Ovary (tissue), 3 donors: Measurements from ENCODE around the gene DOP1A.

Experiments
- EP300 ChIP-seq: sonication (generic); formaldehyde crosslinking; IDR thresholded peaks from one replicate; pipeline ENCODE4 v1.6.1; 2017; ENCODE audit warnings: antibody characterized with exemption
- TF ChIP-seq, protein P1 (sequence below), 3 donors: fragments of 450-650 bp in 2 of 3; fragments of 200-600 bp in 1 of 3; IDR thresholded peaks; one replicate each; pipeline versions ENCODE4 v1.5.1 to v1.8.0; 2016 to 2022; ENCODE audit warnings: antibody characterized with exemption in 3 of 3, mild to moderate bottlenecking in 1 of 3
- donor health status: DM: no; HTN: no; CAD: no.

DNA sequence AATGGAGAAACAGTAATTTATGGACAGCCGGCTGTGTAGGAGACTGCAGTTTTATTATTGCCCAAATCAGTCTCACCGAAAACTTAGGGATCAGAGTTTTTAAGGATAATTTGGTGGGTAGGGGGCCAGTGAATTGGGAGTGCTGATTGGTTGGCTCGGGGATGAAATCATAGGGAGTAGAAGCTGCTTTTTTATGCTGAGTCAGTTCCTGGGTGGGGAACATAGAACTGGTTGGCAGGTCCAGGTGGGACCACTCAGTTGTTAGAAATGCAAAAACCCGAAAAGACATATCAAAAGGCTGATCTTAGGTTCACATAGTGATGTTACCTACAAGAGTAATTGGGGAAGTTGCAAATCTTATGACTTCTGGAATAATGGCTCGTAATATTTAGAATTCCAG lies 59.3 kb downstream of the DOP1A start:
- no peak for TF ChIP-seq EP300
- TF ChIP-seq, protein P1, sequence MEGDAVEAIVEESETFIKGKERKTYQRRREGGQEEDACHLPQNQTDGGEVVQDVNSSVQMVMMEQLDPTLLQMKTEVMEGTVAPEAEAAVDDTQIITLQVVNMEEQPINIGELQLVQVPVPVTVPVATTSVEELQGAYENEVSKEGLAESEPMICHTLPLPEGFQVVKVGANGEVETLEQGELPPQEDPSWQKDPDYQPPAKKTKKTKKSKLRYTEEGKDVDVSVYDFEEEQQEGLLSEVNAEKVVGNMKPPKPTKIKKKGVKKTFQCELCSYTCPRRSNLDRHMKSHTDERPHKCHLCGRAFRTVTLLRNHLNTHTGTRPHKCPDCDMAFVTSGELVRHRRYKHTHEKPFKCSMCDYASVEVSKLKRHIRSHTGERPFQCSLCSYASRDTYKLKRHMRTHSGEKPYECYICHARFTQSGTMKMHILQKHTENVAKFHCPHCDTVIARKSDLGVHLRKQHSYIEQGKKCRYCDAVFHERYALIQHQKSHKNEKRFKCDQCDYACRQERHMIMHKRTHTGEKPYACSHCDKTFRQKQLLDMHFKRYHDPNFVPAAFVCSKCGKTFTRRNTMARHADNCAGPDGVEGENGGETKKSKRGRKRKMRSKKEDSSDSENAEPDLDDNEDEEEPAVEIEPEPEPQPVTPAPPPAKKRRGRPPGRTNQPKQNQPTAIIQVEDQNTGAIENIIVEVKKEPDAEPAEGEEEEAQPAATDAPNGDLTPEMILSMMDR (IDR thresholded peaks at IDR 0.05) = no peak
